GM12891 (cell line): ENCODE measurements around the gene DOK4.

ENCODE experiments used
- PAX5 ChIP-seq: IDR thresholded peaks from 2 replicates; pipeline ENCODE4 v1.6.1; 2011; ENCODE audit warnings: low read length, moderate library complexity, mild to moderate bottlenecking; ENCODE audit not compliant: insufficient read depth, severe bottlenecking
- POLR2A ChIP-seq: IDR thresholded peaks from 2 replicates; pipeline ENCODE4 v1.6.1; 2011; ENCODE audit warnings: low read depth, low read length, control low read depth
- POLR2AphosphoS5 ChIP-seq: IDR thresholded peaks from 2 replicates; pipeline ENCODE4 v1.6.1; 2011; ENCODE audit warnings: low read depth, low read length, control low read depth
- POU2F2 ChIP-seq: IDR thresholded peaks from 2 replicates; pipeline ENCODE4 v1.6.1; 2011; ENCODE audit warnings: low read depth, mild to moderate bottlenecking, control low read depth, low read length, moderate library complexity
- SPI1 ChIP-seq: IDR thresholded peaks from 2 replicates; pipeline ENCODE4 v1.6.1; 2011; ENCODE audit warnings: low read depth, low read length, control low read depth
- TAF1 ChIP-seq: IDR thresholded peaks from 2 replicates; pipeline ENCODE4 v1.6.1; 2011; ENCODE audit warnings: low read depth, low read length, control low read depth

- TF ChIP-seq POLR2A (no peak), TAF1 (no peak), POLR2AphosphoS5 (no peak), POU2F2 (no peak), SPI1 (no peak), PAX5 (no peak)
Observed at GRCh38 chr16:57530522-57531252, 44.4 kb upstream of the DOK4 start.
